Thyroid gland (tissue), 4 donors: ENCODE data around the gene SDHAF2.

Experiments used
- POLR2A ChIP-seq, 2 donors: fragments of 450-650 bp; IDR thresholded peaks; one replicate each; pipeline ENCODE4 v1.6.1; 2017; ENCODE audit warnings: antibody characterized with exemption in 2 of 2, mild to moderate bottlenecking in 2 of 2, moderate library complexity in 1 of 2
- TF ChIP-seq, protein P1 (sequence below), 6 experiments: fragments of 200-600 bp in 3 of 6; fragments of 450-650 bp in 3 of 6; sonication (generic) in 3 of 6; IDR thresholded peaks; one replicate each; pipeline ENCODE4 v1.5.1; 2016 to 2019; ENCODE audit warnings: antibody characterized with exemption in 6 of 6, mild to moderate bottlenecking in 2 of 6, inconsistent platforms in 1 of 6, moderate library complexity in 1 of 6

DNA sequence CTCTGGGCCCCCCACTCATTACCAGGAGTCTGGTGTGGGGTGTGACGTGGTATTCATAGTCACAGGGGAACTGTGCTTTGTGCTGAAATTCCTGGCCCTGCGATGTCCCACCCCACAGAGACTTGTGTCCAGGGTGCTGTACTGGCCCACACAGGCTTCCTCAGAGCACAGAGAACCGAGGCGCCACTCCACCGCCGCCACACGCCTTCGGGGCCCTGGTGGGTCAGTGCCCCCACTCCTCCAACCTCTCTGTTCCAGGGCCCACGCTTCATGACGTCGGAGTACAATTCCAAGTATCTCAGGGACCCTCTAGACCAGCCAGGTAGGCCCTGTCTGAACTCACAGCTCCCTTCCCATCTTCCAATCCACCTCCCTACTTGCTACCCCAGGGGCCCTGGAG lies 55.2 kb downstream of the SDHAF2 start:
- TF ChIP-seq, protein P1, sequence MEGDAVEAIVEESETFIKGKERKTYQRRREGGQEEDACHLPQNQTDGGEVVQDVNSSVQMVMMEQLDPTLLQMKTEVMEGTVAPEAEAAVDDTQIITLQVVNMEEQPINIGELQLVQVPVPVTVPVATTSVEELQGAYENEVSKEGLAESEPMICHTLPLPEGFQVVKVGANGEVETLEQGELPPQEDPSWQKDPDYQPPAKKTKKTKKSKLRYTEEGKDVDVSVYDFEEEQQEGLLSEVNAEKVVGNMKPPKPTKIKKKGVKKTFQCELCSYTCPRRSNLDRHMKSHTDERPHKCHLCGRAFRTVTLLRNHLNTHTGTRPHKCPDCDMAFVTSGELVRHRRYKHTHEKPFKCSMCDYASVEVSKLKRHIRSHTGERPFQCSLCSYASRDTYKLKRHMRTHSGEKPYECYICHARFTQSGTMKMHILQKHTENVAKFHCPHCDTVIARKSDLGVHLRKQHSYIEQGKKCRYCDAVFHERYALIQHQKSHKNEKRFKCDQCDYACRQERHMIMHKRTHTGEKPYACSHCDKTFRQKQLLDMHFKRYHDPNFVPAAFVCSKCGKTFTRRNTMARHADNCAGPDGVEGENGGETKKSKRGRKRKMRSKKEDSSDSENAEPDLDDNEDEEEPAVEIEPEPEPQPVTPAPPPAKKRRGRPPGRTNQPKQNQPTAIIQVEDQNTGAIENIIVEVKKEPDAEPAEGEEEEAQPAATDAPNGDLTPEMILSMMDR (IDR thresholded peaks at IDR 0.05), result no peak
- no peak for TF ChIP-seq POLR2A (IDR thresholded peaks at IDR 0.05)
